Loucy (cell line): Measurements from ENCODE around the gene FER.

Experiments used
- H2AFZ ChIP-seq: fragments of 200-600 bp; sonication (generic); 2 replicates; pipeline ENCODE4 v1.6.0; 2016; ENCODE audit warnings: antibody characterized with exemption, mild to moderate bottlenecking, low read length, moderate library complexity
- H3F3A ChIP-seq: fragments of 200-600 bp; 2 replicates; pipeline ENCODE4 v1.6.0; 2016; ENCODE audit warnings: antibody characterized with exemption, low read depth, mild to moderate bottlenecking
- H3K27me3 ChIP-seq: fragments of 200-600 bp; sonication (generic); 2 replicates; pipeline ENCODE4 v1.6.1; 2014; ENCODE audit warnings: low read length, mild to moderate bottlenecking; ENCODE audit not compliant: insufficient read depth, poor library complexity, severe bottlenecking
- H3K36me3 ChIP-seq: fragments of 200-600 bp; sonication (generic); 2 replicates; pipeline ENCODE4 v1.6.1; 2016; ENCODE audit warnings: low read length; ENCODE audit not compliant: insufficient read depth
- H3K4me1 ChIP-seq: fragments of 200-600 bp; sonication (generic); 2 replicates; pipeline ENCODE4 v1.5.1; 2014; ENCODE audit warnings: low read length, mild to moderate bottlenecking; ENCODE audit not compliant: insufficient read depth, poor library complexity, severe bottlenecking
- H3K4me2 ChIP-seq: fragments of 200-600 bp; sonication (generic); 2 replicates; pipeline ENCODE4 v1.6.0; 2014; ENCODE audit warnings: antibody characterized with exemption, low read length, low read depth, mild to moderate bottlenecking; ENCODE audit not compliant: poor library complexity, severe bottlenecking
- H3K4me3 ChIP-seq: fragments of 200-600 bp; sonication (generic); 2 replicates; pipeline ENCODE4 v1.5.1; 2014; ENCODE audit warnings: low read length, mild to moderate bottlenecking, mixed read lengths; ENCODE audit not compliant: poor library complexity, severe bottlenecking
- H3K79me2 ChIP-seq: fragments of 200-600 bp; sonication (generic); 2 replicates; pipeline ENCODE4 v1.6.1; 2014; ENCODE audit warnings: low read length; ENCODE audit not compliant: insufficient read depth
- H3K9ac ChIP-seq: fragments of 200-600 bp; sonication (generic); 2 replicates; pipeline ENCODE4 v1.6.0; 2014; ENCODE audit warnings: mild to moderate bottlenecking, low read depth, low read length, moderate library complexity; ENCODE audit not compliant: poor library complexity, severe bottlenecking
- H3K9me2 ChIP-seq: fragments of 200-600 bp; sonication (generic); replicated peaks from 2 replicates; pipeline ENCODE4 v1.6.1; 2016; ENCODE audit warnings: low read depth, low read length, mixed read lengths
- H3K9me3 ChIP-seq: fragments of 200-600 bp; sonication (generic); 2 replicates; pipeline ENCODE4 v1.6.1; 2014; ENCODE audit warnings: mild to moderate bottlenecking, antibody characterized with exemption, low read length, low read depth; ENCODE audit not compliant: insufficient read depth
- H4K20me1 ChIP-seq: fragments of 200-600 bp; sonication (generic); 2 replicates; pipeline ENCODE4 v1.6.0; 2014; ENCODE audit warnings: antibody characterized with exemption, low read length, mild to moderate bottlenecking; ENCODE audit not compliant: insufficient read depth, poor library complexity, severe bottlenecking
- EZH2phosphoT487 ChIP-seq: fragments of 200-600 bp; IDR thresholded peaks from 2 replicates; pipeline ENCODE4 v1.6.1; 2018; ENCODE audit warnings: antibody characterized with exemption, mild to moderate bottlenecking, moderate library complexity, borderline replicate concordance
- TF ChIP-seq, protein P1 (sequence below): fragments of 200-600 bp; sonication (generic); conservative IDR thresholded peaks from 2 replicates; pipeline ENCODE4 v1.5.1; 2014; ENCODE audit warnings: mild to moderate bottlenecking, antibody characterized with exemption, low read length

The FER gene

DNA sequence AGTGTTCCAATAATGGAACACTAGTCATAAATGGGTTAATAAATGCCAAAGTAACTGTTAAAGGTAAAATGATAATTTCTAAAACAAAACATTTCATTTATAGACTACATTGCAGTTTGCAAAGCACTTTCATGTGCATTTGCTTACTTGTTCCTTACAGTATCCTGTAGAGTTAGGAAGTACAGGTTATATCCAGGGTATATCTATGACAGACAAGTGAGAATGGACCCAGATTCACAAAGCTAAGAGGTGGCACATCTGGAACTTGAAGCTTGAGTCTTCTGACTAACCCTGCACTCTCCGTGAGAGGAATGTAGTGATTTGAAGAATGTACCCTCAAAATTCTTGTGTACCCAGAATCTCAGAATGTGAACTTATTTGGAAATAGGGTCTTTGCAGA, 121.4 kb downstream of the FER start:
- Histone ChIP-seq H3K79me2 (no peaks in the 10 kb centered on the region), H3K36me3 (no peaks in the 10 kb centered on the region), H3K9ac (no peak overlapping the region), H3K4me2 (no peak overlapping the region), H3K27me3 (no peaks in the 10 kb centered on the region), H4K20me1 (no peaks in the 10 kb centered on the region), H3K4me3 (no peak overlapping the region), H3K9me3 (no peaks in the 10 kb centered on the region), H3F3A (no peaks in the 10 kb centered on the region), H2AFZ (no peak overlapping the region), H3K4me1 (no peaks in the 10 kb centered on the region), H3K9me2 (no peaks in the 10 kb centered on the region)
- TF ChIP-seq, protein P1, sequence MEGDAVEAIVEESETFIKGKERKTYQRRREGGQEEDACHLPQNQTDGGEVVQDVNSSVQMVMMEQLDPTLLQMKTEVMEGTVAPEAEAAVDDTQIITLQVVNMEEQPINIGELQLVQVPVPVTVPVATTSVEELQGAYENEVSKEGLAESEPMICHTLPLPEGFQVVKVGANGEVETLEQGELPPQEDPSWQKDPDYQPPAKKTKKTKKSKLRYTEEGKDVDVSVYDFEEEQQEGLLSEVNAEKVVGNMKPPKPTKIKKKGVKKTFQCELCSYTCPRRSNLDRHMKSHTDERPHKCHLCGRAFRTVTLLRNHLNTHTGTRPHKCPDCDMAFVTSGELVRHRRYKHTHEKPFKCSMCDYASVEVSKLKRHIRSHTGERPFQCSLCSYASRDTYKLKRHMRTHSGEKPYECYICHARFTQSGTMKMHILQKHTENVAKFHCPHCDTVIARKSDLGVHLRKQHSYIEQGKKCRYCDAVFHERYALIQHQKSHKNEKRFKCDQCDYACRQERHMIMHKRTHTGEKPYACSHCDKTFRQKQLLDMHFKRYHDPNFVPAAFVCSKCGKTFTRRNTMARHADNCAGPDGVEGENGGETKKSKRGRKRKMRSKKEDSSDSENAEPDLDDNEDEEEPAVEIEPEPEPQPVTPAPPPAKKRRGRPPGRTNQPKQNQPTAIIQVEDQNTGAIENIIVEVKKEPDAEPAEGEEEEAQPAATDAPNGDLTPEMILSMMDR = no peak
- TF ChIP-seq EZH2phosphoT487 = no peak

DNA sequence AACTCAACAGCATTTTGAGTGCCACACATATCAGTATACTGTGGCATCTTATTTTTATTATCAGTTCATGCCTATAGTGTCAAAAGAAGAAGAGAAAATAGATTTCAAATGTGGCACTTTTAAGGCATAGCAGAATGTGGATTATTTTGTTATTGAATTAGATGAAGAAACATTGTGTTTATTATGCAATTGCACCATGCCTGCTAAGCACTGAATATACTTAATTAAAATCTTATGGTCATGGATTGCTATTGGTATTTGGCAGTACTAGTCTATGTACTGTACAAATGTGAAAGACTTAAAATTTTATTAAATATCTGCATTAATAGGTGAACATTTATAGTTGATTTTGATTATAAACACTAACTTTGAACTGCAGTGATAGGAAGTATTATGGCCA, 128.8 kb downstream of the FER start:
- no peak overlapping the region for H3K9ac ChIP-seq
- no peak overlapping the region for H3K4me3 ChIP-seq
- no peaks in the 10 kb centered on the region for H3K79me2 ChIP-seq
- no peaks in the 10 kb centered on the region for H4K20me1 ChIP-seq
- no peaks in the 10 kb centered on the region for H3K4me1 ChIP-seq
- H3K9me2 ChIP-seq = no peaks in the 10 kb centered on the region
- H3K9me3 ChIP-seq = no peaks in the 10 kb centered on the region
- no peaks in the 10 kb centered on the region for H3K36me3 ChIP-seq
- H2AFZ ChIP-seq = no peak overlapping the region
- H3K4me2 ChIP-seq = no peak overlapping the region
- H3K27me3 ChIP-seq = no peaks in the 10 kb centered on the region
- no peaks in the 10 kb centered on the region for H3F3A ChIP-seq
- TF ChIP-seq, protein P1 = no peak
- TF ChIP-seq EZH2phosphoT487 = no peak

GRCh38 chr5:108878756-108879155, 131.1 kb downstream of the FER start:
- Histone ChIP-seq H3K4me3 (no peak overlapping the region), H2AFZ (no peak overlapping the region), H3K79me2 (no peaks in the 10 kb centered on the region), H3F3A (no peaks in the 10 kb centered on the region), H3K4me2 (no peak overlapping the region), H3K9me3 (no peaks in the 10 kb centered on the region), H3K4me1 (no peaks in the 10 kb centered on the region), H4K20me1 (no peaks in the 10 kb centered on the region), H3K9me2 (no peaks in the 10 kb centered on the region), H3K27me3 (no peaks in the 10 kb centered on the region), H3K36me3 (no peaks in the 10 kb centered on the region), H3K9ac (no peak overlapping the region)
- TF ChIP-seq, protein P1 = no peak
- TF ChIP-seq EZH2phosphoT487 = no peak
